Central memory CD8-positive, alpha-beta T cell (primary cell): ENCODE results near the gene GALK1.

ENCODE experiments used
- ATAC-seq: fragments of 150-1000 bp; cut with Tn5 transposase; replicated peaks from 2 replicates; pipeline ENCODE4 v1.10.0; 2022; ENCODE audit warnings: mild to moderate bottlenecking, moderate FRiP score, moderate number of reproducible peaks; ENCODE audit not compliant: poor library complexity, severe bottlenecking; ENCODE audit errors: extremely low read depth
- DNase-seq, 2 donors: peaks; one replicate each; pipeline ENCODE4 v3.0.0; 2021; ENCODE audit warnings: low spot score in 2 of 2
- H3K27ac Mint-ChIP-seq: one replicate; pipeline ENCODE4 v1.8.0; 2022; ENCODE audit warnings: low read depth, mild to moderate bottlenecking, moderate library complexity, mixed read lengths
- H3K27me3 Mint-ChIP-seq: one replicate; pipeline ENCODE4 v1.8.0; 2022; ENCODE audit warnings: mixed read lengths
- H3K36me3 Mint-ChIP-seq: one replicate; pipeline ENCODE4 v1.8.0; 2022; ENCODE audit warnings: mild to moderate bottlenecking, moderate library complexity, mixed read lengths; ENCODE audit not compliant: insufficient read depth
- H3K4me1 Mint-ChIP-seq: one replicate; pipeline ENCODE4 v1.8.0; 2022; ENCODE audit warnings: mixed read lengths
- H3K4me3 Mint-ChIP-seq: one replicate; pipeline ENCODE4 v1.8.0; 2022; ENCODE audit warnings: mild to moderate bottlenecking, moderate library complexity, mixed read lengths
- H3K9me3 Mint-ChIP-seq: one replicate; pipeline ENCODE4 v1.8.0; 2022; ENCODE audit warnings: mixed read lengths

GALK1 gene

GRCh38 chr17:75743625-75744206 lies 21.3 kb downstream of the GALK1 start:
- peaks cover 5% of the 10 kb centered on the region for H3K4me1 Mint-ChIP-seq
- H3K27ac Mint-ChIP-seq = no peak overlapping the region
- no peaks in the 10 kb centered on the region for H3K27me3 Mint-ChIP-seq
- peaks cover 1% of the 10 kb centered on the region for H3K36me3 Mint-ChIP-seq
- no peaks in the 10 kb centered on the region for H3K9me3 Mint-ChIP-seq
- H3K4me3 Mint-ChIP-seq = no peak overlapping the region
- ATAC-seq = no peak
- DNase-seq = no peak

- Mint-ChIP-seq H3K27me3 (no peaks in the 10 kb centered on the region), H3K27ac (no peak overlapping the region), H3K4me3 (no peak overlapping the region), H3K9me3 (no peaks in the 10 kb centered on the region), H3K4me1 (no peaks in the 10 kb centered on the region), H3K36me3 (no peaks in the 10 kb centered on the region)
- DNase-seq (no peak), ATAC-seq (no peak)
Observed at GRCh38 chr17:75742337-75742736, 22.7 kb downstream of the GALK1 start.

- DNase-seq (no peak), ATAC-seq (no peak)
- Mint-ChIP-seq H3K9me3 (no peaks in the 10 kb centered on the region), H3K27ac (no peak overlapping the region), H3K27me3 (no peaks in the 10 kb centered on the region), H3K36me3 (no peaks in the 10 kb centered on the region), H3K4me1 (no peaks in the 10 kb centered on the region), H3K4me3 (no peak overlapping the region)
Observed at GRCh38 chr17:75740631-75741077, 24.3 kb downstream of the GALK1 start.

- Mint-ChIP-seq H3K27ac (no peak overlapping the region), H3K27me3 (no peaks in the 10 kb centered on the region), H3K36me3 (no peaks in the 10 kb centered on the region), H3K4me1 (no peaks in the 10 kb centered on the region), H3K9me3 (no peaks in the 10 kb centered on the region), H3K4me3 (no peak overlapping the region)
- DNase-seq (no peak), ATAC-seq (no peak)
Observed at GRCh38 chr17:75740215-75740614, 24.8 kb downstream of the GALK1 start.

- Mint-ChIP-seq H3K4me1 (peaks cover under 1% of the 10 kb centered on the region), H3K27me3 (no peaks in the 10 kb centered on the region), H3K9me3 (no peaks in the 10 kb centered on the region), H3K27ac (no peak overlapping the region), H3K4me3 (no peak overlapping the region), H3K36me3 (no peaks in the 10 kb centered on the region)
- DNase-seq (no peak), ATAC-seq (no peak)
Observed at GRCh38 chr17:75739801-75740200, 25.2 kb downstream of the GALK1 start.

GRCh38 chr17:75739174-75739573 lies 25.8 kb downstream of the GALK1 start:
- Mint-ChIP-seq H3K27ac (no peak overlapping the region), H3K27me3 (no peaks in the 10 kb centered on the region), H3K9me3 (no peaks in the 10 kb centered on the region), H3K4me3 (no peak overlapping the region), H3K36me3 (no peaks in the 10 kb centered on the region), H3K4me1 (peaks cover 7% of the 10 kb centered on the region)
- ATAC-seq (no peak), DNase-seq (no peak)

- H3K27me3 Mint-ChIP-seq = no peaks in the 10 kb centered on the region
- no peak overlapping the region for H3K4me3 Mint-ChIP-seq
- H3K4me1 Mint-ChIP-seq = peaks cover 8% of the 10 kb centered on the region
- no peak for DNase-seq
- no peaks in the 10 kb centered on the region for H3K36me3 Mint-ChIP-seq
- no peak overlapping the region for H3K27ac Mint-ChIP-seq
- ATAC-seq = no peak
- H3K9me3 Mint-ChIP-seq = no peaks in the 10 kb centered on the region
Observed at GRCh38 chr17:75738218-75738802, 26.7 kb downstream of the GALK1 start.

GRCh38 chr17:75737133-75737962 lies 27.6 kb downstream of the GALK1 start:
- Mint-ChIP-seq H3K36me3 (no peaks in the 10 kb centered on the region), H3K27ac (no peak overlapping the region), H3K27me3 (no peaks in the 10 kb centered on the region), H3K4me3 (no peak overlapping the region), H3K9me3 (no peaks in the 10 kb centered on the region), H3K4me1 (peaks cover 8% of the 10 kb centered on the region)
- DNase-seq (no peak), ATAC-seq (no peak)

- no peak overlapping the region for H3K4me3 Mint-ChIP-seq
- no peaks in the 10 kb centered on the region for H3K36me3 Mint-ChIP-seq
- H3K9me3 Mint-ChIP-seq = no peaks in the 10 kb centered on the region
- H3K4me1 Mint-ChIP-seq = peaks cover 8% of the 10 kb centered on the region
- DNase-seq (no peak), ATAC-seq (no peak)
- no peaks in the 10 kb centered on the region for H3K27me3 Mint-ChIP-seq
- H3K27ac Mint-ChIP-seq = no peak overlapping the region
Observed at GRCh38 chr17:75736173-75736835, 28.7 kb downstream of the GALK1 start.

GRCh38 chr17:75734674-75735294 lies 30.2 kb downstream of the GALK1 start:
- DNase-seq (no peak), ATAC-seq (no peak)
- Mint-ChIP-seq H3K4me3 (no peak overlapping the region), H3K27ac (peak overlapping the region; percentile 16), H3K27me3 (no peaks in the 10 kb centered on the region), H3K36me3 (no peaks in the 10 kb centered on the region), H3K4me1 (peaks cover 8% of the 10 kb centered on the region), H3K9me3 (no peaks in the 10 kb centered on the region)

GRCh38 chr17:75733471-75733870 lies 31.5 kb downstream of the GALK1 start:
- Mint-ChIP-seq H3K4me3 (no peak overlapping the region), H3K27me3 (no peaks in the 10 kb centered on the region), H3K36me3 (no peaks in the 10 kb centered on the region), H3K4me1 (peaks cover 8% of the 10 kb centered on the region), H3K9me3 (no peaks in the 10 kb centered on the region), H3K27ac (no peak overlapping the region)
- ATAC-seq (no peak), DNase-seq (no peak)

GRCh38 chr17:75731716-75732498 lies 33.1 kb downstream of the GALK1 start:
- peak overlapping the region; percentile 55 for H3K27ac Mint-ChIP-seq
- H3K4me3 Mint-ChIP-seq = no peak overlapping the region
- H3K36me3 Mint-ChIP-seq = no peaks in the 10 kb centered on the region
- H3K27me3 Mint-ChIP-seq = no peaks in the 10 kb centered on the region
- ATAC-seq (no peak), DNase-seq (no peak)
- H3K4me1 Mint-ChIP-seq = peaks cover 8% of the 10 kb centered on the region
- no peaks in the 10 kb centered on the region for H3K9me3 Mint-ChIP-seq
